Activated CD4-positive, alpha-beta T cell treated with anti-CD3 and anti-CD28 coated beads, Interleukin-10, Interleukin-2, amounts not matched to agents 100 ng/mL and 50 ng/mL, durations not matched to agents 16 hours and 8 hours (primary cell): Measurements from ENCODE around the gene UBXN1.

Experiments
- DNase-seq: peaks from one replicate; pipeline ENCODE4 v3.0.0-alpha.2; 2020

UBXN1 gene

DNA sequence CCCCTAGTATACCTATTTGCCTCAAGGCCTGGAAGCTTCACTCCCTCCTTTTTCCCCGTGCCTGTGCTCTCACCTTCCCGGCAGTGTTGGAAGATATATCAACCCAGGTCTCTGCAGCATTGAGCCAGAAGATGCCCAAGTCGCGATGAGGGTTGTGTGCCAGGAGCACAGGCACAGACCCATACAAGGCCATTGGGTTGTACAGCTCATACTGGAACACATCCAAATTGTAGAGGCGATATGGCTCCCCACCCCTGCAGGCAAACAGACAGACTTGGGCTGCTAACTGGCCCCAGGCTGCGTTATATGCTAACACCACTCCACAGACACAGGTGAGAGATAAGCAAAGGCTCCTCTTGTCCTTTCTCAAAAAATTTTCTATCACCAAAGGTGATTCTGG lies 46.4 kb downstream of the UBXN1 start:
- DNase-seq, result no peak

DNA sequence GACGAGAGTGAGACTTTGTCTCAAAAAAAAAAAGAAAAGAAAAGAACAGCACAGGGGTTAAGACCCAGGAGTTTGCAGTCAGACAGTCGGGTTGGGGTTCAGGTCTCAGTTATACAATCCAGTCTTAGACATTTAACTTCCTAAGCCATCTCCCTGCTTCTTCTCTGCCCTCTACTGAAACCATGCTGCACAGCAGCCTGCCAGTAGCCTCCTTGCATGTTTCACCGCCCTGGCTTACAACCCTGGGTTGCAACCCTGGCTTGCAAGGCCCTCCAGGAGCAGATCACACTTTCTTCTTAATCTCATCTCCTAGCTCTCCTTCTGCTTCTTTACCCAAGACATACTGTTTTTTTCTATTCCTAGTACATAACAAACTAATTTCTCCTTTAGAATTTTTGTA lies 51.2 kb downstream of the UBXN1 start:
- no peak for DNase-seq
